HG02588 (cell line): ENCODE data around the gene RPS6KC1.
"Not testable (repeated sequence)": the region's sequence is repeated elsewhere in the genome, so short reads cannot be mapped to it uniquely, and the experiment has no call there.

ENCODE experiments used
- ATAC-seq: cut with Tn5 transposase; IDR thresholded peaks from one replicate; pipeline ENCODE4 v1.9.1; 2021; ENCODE audit warnings: mild to moderate bottlenecking, moderate library complexity; ENCODE audit not compliant: unreplicated experiment

Gene RPS6KC1

DNA sequence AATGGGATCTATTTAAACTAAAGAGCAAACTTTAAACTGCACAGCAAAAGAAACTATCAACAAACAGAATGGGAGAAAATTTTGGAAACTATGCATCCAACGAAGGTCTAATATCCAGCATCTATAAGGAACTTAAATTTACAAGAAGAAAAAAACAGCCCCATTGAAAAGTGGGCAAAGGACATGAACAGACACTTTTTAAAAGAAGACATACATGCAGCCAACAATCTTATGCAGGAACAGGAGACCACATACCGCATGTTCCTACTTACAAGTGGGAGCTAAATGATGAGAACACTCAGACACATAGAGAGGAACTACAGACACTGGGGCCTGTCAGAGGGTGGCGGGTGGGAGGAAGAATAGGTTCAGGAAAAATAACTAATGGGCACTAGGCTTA, 149.6 kb downstream of the RPS6KC1 start:
- no peak for ATAC-seq

DNA sequence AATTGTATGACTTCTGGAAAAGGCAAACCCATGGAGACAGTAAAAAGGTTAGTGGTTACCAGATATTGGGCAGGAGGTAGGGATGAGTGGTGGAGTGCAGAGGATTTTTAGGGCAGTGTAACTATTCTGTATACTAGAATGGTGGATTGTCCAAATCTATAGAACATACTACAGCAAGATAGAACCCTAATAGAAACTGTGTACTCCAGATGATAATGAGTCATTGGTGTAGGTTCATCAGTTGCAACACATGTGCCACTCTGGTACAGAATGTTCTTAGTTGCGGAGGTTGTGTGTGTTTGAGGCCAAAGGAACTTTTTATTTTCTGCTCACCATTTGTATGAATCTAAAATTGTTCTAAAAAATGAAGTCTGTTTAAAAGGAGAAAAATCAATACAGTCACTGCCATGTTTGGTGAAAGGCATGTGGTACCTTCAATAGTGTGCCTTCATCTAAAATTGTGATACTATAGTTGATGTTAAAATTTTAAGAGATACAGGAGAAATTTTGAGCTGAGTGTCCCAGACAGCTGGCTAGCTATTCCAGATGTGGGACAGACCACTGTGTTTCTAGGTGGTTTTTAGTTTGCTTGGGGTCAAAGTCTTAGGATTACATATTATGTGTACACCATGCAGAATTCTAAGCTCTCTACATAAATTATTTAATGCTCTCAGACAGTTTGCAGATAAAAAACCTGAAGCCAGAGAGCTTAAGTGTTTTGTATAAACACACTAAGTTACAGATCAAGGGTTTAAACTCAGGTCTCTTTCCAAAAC, 150.5 kb downstream of the RPS6KC1 start:
- no peak for ATAC-seq

DNA sequence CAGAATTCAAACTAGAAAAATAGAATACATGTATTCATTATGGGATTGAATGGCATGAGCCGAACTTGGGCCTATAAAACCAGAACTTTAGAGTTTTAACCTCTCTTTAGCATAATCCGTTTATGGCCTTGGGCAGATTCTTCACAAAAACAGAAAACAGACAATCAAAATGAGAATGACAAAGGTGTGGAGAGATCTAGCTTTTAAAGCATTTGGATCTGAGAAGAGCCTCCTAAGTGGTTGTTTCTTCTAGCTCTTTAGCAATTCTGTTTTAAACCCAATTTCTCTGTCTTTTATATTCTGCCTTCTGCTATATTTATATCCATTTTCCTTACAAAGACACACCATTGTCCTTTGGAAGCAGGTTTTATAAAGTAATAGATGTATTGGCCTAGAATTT, 160.2 kb downstream of the RPS6KC1 start:
- ATAC-seq: no peak

DNA sequence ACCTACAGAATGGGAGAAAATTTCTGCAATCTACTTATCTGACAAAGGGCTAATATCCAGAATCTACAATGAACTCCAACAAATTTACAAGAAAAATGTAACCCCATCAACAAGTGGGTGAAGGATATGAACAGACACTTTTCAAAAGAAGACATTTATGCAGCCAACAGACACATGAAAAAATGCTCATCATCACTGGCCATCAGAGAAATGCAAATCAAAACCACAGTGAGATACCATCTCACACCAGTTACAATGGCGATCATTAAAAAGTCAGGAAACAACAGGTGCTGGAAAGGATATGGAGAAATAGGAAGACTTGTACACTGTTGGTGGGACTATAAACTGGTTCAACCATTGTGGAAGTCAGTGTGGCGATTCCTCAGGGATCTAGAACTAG, 168.0 kb downstream of the RPS6KC1 start:
- not testable (repeated sequence) for ATAC-seq

DNA sequence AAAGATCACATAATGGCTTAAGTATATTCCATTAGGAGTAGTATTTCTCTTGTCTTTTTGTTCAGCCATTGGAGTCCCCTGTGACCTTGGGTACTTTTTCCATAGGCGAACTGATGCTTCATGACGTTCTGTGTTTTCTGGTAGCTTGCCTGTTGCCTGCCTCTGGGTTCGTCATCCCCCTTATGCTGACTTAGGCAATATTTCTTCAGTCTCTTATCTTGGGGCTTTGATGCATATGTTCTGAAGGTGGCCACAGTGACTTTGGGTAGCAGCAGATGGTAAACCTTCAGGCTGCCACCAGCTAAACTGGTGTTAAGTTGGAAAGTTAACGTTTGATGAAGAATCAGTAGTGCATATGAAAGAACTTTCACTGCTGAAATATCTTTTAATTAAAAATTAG, 170.2 kb downstream of the RPS6KC1 start:
- ATAC-seq: no peak

DNA sequence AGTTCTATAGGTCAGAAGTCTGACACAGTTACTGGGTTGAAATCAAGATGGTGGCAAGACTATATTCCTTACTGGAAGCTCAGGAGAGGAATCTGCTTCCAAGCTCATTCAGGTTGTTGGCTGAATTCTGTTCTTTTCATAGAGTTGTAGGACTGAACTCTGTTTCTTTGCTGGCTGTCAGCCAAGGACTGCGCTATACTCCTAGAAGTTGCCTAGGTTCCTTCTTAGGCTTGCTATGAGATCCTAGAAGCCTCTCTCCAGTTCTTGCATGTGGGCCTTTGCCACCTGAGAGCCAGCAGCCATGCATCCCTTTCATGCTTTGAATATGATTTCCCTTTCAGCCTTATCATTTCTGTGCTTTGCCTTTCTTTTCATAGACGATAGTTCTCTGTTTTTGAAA, 176.4 kb downstream of the RPS6KC1 start:
- ATAC-seq: no peak

DNA sequence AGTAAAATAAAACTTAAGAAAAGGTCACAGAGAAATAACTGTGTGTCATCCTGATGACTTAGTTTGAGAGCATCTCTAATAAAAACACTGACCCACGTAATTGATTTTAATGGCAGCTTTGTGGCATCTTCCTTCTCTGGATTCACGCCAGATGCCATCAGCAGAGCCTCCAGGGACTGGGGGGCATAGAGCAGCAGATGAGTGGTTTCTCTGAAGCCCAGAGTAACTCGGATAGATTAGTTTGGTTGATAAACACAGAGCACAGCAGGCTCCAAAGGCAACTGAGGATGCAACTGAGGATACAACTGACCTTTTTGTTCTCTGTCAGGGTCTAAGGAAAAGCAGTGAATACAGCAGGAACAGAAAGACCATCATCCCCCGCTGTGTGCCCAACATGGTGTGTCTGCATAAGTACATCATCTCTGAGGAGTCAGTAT, 180.8 kb downstream of the RPS6KC1 start:
- ATAC-seq: no peak

DNA sequence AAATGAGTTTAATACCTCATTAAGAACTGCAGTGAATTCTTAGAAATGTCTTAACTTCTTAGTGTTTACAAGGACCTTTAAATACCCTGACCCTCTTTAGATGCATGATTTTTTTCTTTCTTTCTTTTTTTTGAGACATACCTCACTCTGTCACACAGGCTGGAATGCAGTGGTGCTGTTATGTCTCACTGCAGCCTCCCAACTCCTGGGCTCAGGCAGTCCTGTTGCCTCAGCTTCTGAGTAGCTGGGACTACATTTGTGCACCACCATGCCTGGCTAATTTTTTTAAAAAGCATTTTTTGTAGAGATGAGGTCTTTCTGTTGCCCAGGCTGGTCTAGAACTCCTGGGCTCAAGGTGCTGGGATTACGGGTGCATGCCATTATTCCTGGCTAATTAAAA, 191.8 kb downstream of the RPS6KC1 start:
- no peak for ATAC-seq

DNA sequence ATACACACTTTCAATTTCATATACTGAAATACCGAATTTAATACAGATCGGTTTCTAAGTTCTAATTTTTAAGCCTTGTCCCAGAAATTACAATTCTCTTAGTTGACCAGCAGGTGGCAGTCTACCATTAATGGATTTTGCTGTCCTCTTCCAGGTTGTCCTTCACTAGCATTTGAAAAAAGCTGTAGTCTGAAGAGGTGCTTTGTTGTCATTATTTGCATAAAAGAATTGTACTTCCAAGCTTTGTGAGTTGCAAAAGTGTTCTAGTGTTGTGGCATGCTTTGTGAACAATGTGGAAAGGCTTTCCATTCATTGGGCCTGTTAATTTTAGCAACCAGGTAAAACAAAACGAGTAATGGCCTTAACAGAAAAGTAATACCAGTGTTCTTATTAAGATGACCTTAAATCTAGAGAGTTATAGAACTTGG, 193.6 kb downstream of the RPS6KC1 start:
- ATAC-seq: no peak

DNA sequence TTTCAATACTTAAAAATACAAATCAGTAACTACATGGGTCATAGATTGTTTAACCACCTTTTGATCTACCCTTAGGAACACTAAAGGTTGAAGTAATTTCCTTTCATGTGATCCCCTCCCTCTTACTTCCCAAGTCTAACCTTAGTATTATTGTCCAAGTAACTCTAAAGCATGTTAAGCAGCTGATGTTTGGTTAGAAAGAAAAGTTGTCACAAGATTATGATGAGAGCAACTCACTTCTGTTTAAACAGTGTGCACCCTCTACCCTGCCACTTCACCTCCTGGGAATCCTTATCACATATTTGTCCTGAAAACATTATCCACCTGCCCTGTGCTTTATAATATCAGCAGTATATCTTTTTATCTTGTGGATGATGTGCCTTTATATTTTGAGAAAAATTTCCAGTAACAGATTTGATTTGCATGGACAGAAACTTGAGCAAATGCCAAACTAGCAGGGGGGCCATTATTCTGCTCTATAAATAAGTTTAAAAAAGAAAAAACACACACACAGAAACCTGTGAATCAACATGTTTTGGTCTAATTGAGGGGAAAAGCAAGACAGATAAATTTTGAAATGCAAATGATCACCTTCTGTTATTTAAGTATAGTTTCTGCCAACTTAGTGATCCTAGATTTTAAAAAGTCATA, 194.3 kb downstream of the RPS6KC1 start:
- no peak for ATAC-seq

DNA sequence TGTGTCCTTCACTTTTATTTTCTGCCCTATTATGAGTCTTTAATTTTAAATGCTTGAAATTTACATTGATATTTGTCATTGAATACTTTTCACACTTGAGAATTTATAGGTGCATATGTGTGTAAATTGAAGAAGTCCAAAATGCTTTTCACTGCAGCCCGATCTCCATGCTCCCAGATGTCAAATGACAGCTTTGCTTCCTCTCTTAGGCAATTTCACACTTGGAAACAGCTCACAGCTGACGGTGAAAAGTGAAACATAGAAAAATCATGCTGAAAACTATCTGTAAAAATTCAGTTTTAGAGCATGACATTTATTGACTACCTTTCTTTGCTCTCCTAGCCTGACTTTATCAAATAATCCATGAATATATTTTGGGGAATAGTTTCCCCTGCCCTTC, 196.0 kb downstream of the RPS6KC1 start:
- ATAC-seq: no peak

DNA sequence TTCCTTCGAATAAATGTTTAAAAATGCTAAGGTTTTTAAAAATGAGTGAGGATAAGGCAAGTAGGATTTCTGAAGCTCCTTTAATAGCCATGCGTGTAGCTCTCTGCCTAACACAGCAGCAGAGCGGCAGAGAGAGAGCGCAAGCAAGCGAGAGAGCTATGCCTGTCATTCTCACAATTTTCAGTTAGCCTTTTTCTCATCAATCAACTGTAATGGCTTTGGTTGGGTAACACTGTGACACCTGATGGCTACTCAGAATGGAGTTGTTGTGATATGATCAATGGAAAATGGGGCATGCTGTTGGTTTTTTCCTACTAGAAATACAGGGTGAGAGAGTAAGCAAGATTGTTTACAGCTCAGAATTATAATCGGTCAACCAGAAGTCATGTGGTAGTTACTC, 198.4 kb downstream of the RPS6KC1 start:
- no peak for ATAC-seq

DNA sequence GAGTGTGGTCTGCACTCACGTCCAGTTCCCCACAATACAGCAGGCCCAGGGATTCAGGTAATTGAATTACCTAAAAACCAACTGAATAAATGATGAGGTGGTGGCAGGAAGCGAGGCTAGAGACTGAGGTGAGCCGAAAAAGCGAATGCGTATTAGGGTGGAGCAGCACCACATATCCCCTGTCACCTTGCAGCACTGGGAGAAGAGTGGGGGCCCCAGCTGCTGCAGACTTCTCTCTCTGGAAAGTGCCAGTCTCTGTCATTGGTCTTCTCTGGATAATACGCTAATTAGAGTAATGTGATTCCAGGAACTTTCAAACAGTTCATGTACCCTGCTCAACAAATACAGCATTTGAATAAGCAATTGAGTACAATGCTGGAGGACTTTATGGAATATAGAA, 199.0 kb downstream of the RPS6KC1 start:
- ATAC-seq: no peak

DNA sequence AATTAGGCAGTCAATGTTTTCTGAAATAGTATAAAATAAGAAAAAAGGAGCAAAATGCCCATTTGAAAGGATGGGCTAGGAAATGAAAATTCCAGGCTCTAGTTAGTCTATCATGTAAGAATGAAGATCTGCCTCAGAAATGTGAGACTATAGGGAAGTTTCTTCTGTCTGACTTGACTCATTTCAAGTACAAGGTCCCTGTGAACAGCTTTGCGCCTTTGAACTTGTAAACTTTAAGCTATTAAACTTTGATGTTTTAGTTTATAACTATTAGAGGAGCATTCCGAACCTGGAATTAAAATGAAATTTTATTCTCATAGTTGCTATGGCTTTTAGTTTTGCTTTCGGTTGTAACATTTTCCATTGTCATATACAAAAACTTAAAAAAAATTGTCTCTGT, 199.4 kb downstream of the RPS6KC1 start:
- no peak for ATAC-seq

DNA sequence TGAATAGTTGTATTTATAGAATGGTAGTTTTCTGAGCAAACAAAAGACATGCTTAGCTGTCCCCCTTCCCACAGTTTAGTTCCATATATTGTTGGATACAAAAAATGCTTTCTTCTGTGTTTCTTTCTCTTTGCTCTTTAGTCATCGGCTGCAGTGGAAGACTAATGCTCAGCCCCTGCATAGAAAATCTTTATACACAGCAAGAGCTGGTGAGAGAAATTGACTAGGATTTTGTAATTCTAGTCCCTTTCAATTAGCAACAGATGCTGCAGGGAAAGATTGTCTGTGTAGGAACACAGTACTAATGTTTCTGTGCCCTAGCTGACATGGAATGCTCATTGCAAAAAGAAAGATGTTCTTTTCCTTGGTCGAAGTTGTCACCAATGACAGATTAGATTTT, 200.9 kb downstream of the RPS6KC1 start:
- ATAC-seq: no peak

DNA sequence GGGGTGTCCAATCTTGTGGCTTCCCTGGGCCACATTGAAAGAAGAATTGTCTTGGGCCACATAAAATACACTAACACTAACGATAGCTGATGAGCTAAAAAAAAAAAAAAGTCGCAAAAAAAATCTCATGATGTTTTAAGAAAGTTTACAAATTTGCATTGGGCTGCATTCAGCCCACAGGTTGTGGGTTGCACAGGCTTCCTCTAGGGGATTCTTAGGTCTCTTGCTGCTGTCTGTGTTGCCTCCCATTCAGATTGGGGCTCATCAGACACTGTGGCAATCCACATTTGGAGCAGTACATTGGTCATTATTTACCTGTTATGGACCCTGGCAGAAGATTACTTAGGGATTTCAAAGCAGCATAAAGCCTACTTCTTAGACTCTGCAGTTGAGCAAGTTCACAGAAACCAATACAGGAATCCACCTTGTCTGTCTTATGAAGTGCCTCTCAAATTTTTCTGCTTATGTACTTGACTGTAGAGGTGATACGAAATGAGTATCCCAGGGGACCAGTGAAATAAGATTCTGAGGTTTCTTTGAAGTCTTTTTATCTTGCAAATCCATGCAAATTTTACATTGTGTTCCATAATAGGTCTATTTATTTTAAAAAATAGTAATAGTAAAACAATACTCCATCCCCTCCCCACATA, 205.5 kb downstream of the RPS6KC1 start:
- peak; percentile 97 for ATAC-seq

DNA sequence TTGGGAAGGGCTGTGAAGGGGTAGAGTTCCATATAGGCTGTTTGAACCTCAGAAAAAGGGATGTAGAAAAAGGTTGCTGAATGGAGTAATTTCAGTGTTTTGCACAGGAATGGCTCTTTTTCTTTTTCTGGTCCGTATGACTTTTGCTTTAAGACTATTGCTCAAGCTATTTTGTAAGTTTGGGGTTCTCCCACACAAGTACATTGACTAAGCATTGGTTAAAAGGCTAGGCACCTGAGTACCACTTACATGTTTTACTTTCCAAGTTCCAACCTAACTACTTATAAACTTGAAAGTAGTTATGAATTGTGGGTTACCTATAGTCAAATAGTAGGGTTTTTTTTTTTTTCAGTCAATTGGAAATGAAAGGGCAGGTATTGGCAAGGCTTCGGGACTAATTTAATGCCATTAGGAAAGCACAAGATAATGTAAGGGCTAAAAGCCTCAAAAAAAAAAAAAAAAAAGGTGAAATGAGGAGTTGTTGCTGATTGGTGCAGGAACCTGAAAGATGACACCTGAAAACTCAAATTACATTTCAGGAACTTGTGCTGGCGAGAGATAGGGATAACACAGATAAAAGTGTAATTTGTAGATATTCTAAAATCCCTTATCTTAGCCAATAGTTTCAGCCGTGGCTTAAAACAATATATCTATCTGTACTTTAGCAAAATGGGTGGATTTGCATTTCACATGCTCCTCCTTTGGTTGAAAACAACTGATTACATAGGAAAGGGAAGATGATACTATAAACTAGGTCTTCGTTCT, 209.5 kb downstream of the RPS6KC1 start:
- no peak for ATAC-seq

DNA sequence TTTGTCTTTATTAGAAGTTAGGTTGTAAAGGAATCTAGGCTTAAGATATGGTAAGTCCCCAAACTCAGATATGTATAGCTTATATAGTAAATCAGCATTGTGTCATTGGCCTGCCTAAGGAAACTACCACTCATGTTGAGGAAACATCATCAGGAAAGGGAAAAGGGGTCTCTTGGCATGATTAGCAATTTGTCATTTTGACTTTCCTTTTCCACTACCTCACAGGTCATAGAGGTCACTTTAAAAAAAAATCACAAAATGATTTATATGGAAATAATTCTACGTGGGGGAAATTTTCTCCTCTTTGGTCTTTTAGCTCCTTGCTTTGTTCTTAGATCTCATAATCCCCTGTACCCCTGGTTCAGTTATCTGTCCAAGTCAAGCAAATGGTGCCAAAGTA, 213.5 kb downstream of the RPS6KC1 start:
- ATAC-seq: no peak

DNA sequence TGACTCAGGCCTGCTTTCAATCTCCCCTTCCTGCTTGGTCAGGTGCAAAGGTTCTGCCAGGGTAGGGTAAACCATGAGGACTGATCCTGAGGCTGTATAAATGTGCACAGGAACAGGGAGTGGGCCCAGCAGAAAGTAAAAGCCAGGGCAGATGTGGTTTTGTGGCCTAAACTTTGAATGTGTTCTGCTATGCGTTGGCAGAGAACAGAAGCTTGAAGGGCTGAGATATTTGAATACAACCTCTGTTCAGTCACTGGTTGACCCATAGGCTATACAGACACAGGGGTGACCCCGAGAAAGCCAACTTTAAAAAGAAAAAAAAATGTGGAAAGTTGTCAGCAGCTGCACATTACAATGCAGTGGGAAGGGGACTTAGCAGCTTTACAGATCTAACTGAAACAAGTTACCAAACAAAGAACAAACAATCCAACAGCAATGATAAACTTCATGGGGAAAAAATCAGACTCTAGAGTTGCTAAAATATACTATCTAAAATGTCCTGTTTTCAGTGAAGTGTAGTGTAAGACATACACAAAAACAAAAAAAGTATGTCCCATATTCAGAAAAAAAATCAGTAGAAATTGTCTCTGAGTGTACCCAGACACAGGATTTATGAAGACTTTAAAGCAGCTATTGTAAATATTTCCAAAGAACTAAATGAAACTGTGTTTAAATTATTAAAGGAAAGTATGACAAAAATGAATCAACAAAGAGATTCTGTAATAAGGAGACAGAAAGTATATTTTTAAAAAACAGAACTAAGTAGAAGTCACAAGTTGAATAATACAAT, 216.1 kb downstream of the RPS6KC1 start:
- ATAC-seq: no peak

DNA sequence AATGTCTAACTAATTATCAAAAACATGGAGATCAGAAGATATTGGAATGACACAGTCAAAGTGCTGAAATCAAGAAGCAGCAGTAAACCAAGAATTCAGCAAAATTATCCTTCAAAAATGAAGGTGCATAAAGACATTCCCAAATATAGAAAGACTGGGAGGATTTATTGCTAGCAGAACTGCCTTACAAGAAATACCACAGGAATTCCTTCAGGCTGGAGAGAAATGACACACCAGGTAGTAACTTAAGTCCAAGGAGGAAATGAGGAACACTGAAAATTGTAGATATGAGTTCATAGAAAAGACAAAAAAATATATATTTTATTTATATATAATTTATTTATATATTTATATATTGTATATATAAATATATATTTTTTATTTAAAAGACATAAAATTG, 217.2 kb downstream of the RPS6KC1 start:
- no peak for ATAC-seq

DNA sequence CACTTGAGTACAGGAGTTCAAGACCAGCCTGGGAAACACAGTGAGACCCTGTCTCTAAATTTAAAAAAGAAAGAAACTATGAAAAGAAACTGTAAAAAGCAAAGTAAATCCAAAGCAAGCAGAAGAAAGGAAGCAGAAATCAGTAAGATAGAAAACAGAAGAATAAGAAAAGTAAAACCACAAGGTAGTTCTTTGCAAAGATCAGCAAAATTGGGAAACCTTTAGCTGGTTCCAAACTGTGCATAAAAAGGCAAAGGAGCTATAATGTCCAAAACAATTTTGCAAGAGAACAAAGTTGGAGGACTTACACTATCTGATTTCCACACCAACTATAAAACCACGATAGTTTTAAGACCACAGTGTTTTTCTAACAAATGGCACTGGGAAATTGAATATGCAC, 218.8 kb downstream of the RPS6KC1 start:
- no peak for ATAC-seq
